HG03432 (cell line): ENCODE data around the gene PRKAG1.

Experiments used
- ATAC-seq: cut with Tn5 transposase; IDR thresholded peaks from one replicate; pipeline ENCODE4 v1.9.1; 2021; ENCODE audit warnings: mild to moderate bottlenecking, moderate library complexity; ENCODE audit not compliant: unreplicated experiment

The PRKAG1 gene

DNA sequence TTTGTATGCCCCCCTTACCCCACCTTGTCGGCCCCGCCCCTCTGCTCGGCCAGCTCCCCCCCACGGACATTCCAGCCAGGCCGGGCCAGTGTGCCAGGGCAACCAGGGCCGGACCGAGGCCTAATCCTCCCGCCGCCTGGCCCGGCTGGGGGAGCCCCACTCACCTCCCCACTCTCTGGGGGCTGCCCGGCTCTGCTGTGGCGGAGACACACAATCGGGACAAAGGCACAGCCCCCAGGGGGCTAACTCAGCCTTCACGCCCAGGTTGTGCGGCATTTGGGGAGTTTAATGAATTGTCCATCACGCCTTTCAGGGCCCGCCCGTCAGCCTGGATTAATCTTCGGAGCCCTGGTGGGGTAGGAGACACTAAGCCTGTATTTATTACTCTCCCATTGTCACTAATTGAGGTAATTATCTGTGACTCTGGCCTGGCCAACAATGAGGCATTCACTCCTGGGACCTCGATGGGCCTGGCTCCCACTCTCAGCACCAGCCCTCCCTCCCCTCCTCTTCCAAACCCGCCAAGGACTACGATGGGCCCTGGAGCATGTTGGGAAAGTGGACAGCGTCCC, 31.8 kb downstream of the PRKAG1 start:
- no peak for ATAC-seq

- no peak for ATAC-seq
Measured at GRCh38 chr12:48985901-48986300, 32.7 kb downstream of the PRKAG1 start.

DNA sequence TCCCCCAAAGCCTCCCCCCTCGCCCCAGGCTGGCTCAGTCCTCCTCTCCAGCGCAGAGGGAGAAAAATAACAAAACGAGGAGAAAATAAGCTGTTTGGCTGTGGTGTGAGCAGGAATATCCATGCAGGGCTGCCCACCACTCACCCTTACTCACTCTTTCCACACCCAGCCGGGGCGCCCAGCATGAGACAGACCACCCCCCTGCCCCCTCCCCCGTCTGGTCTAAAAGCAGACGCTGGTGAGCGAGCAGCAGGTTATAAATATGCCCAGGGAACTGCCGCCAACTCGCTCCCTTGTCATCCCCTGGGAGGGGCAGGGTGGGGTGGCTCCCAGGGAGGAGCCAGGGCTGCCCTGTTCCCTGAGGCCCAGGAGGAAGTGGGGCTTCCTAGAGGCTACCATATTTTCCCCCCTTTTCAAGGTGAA, 33.1 kb downstream of the PRKAG1 start:
- ATAC-seq: no peak

DNA sequence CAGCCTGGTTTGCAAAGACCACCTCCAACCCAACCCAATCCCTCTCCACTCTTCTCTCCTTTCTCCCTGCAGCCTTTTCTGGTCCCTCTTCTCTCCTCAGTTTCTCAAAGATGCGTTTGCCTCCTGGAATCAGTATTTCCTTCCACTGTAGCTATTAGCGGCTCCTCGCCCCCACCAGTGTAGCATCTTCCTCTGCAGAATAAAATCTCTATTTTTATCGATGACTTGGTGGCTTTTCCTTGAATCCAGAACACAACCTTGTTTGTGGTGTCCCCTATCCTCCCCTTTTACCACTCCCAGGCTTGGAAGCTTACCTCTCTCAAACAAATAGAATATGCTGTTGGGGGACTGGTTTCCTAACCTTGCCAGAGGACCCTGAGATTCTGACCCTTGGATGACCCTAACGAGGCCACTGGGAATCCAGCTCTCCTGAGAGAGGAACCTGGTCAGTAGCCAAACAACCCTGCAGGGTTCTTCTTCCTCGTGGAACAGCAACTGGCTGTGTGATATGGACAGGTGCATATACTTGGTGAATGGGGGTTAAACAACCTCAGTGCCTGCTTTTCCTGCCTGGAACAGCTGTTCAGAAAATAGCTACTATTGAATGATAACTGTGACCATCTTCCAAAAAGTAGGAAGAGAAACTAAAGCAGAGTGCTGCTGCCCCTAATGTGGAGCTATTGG, 36.0 kb downstream of the PRKAG1 start:
- ATAC-seq: no peak

DNA sequence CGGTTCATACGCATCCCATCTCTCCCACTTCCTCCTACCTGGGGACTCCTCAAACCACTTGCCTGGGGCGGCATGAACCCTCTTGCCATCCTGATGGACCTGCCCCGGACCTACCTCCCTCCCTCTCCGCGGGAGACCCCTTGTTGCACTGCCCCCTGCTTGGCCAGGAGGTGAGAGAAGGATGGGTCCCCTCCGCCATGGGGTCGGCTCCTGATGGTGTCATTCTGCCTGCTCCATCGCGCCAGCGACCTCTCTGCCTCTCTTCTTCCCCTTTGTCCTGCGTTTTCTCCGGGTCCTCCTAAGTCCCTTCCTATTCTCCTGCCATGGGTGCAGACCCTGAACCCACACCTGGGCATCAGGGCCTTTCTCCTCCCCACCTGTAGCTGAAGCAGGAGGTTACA, 36.8 kb downstream of the PRKAG1 start:
- ATAC-seq: no peak

- ATAC-seq: no peak
Measured at GRCh38 chr12:48980953-48981756, 37.4 kb downstream of the PRKAG1 start.

DNA sequence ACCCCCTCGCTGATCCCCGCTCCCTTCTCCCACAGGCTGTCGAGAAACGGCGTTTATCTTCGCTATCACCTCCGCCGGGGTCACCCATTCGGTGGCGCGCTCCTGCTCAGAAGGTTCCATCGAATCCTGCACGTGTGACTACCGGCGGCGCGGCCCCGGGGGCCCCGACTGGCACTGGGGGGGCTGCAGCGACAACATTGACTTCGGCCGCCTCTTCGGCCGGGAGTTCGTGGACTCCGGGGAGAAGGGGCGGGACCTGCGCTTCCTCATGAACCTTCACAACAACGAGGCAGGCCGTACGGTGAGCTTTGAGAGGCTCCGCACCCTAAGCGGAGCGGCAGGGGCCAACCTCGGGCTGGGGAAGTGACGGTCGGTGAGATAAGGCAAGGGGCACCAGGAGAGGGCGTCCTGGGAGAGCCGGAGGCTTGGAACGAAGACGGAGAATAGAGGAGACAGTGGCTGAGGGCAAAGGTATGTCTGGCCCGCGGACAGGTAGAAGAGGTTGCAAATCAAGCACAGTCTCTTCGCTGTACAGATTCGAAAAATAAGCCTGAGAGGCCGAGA, 38.1 kb downstream of the PRKAG1 start:
- ATAC-seq: no peak

- no peak for ATAC-seq
Measured at GRCh38 chr12:48979602-48980388, 38.8 kb downstream of the PRKAG1 start.

GRCh38 chr12:48978741-48979601, 39.6 kb downstream of the PRKAG1 start:
- no peak for ATAC-seq

DNA sequence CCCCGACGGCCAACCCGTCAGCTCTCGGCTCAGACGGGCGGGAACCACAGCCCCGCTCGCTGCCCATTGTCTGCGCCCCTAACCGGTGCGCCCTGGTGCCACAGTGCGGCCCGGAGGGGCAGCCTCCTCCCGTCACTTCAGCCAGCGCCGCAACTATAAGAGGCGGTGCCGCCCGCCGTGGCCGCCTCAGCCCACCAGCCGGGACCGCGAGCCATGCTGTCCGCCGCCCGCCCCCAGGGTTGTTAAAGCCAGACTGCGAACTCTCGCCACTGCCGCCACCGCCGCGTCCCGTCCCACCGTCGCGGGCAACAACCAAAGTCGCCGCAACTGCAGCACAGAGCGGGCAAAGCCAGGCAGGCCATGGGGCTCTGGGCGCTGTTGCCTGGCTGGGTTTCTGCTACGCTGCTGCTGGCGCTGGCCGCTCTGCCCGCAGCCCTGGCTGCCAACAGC, 40.3 kb downstream of the PRKAG1 start, which contains the start of gene WNT1:
Gene WNT1, plus strand, starts transcription at position 32 of the 450 bp plus-strand sequence. Its CDS starts 329 bp downstream, at position 361.
- ATAC-seq: no peak

- ATAC-seq: no peak
Measured at GRCh38 chr12:48977290-48978281, 41.0 kb downstream of the PRKAG1 start.

- no peak for ATAC-seq
Measured at GRCh38 chr12:48973941-48974673, 44.5 kb downstream of the PRKAG1 start.

- ATAC-seq: no peak
Measured at GRCh38 chr12:48973531-48973930, 45.0 kb downstream of the PRKAG1 start.

- no peak for ATAC-seq
Measured at GRCh38 chr12:48972952-48973483, 45.6 kb downstream of the PRKAG1 start.

DNA sequence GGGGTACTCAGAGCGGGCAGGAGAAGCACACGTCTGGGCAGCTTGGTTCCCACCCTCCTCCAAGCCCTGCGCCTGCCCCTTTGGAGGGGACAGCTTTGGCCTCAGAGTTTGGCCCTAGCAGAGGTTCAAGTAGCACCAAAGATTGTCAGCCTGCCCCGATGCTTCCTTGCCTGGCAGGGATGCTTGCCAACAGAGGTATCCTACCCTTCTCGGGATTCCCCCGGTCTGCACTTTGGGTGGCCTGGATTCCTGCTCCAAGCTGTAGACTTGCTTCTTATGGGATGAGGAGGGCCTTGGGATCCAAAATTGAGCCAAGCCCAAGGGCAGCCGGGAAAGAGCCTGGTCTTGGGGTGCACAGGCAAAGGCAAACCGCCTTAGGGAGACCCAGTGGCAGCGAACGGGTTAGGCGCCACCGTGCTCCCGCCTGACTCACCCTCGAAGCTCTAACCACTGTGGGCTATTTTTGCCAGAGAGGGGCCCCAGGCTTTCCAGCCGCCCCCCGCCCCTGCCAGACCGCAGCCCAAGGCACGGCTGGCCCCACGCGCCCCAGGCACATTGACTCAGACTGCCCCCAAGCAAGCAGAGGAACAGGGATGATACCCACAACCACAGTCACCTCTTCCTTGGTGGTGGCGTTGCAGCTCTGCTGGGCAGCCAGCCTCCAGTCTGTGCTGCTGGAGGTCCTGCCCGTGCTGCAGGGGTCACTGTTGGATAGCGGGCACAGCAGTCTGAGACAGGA, 46.2 kb downstream of the PRKAG1 start:
- no peak for ATAC-seq

GRCh38 chr12:48970702-48971334, 47.8 kb downstream of the PRKAG1 start:
- no peak for ATAC-seq
